Small intestine (tissue), 7 donors: ENCODE data around the gene PGS1. TPM values are rescaled to one million over a fixed set of nuclear protein-coding genes. Genes with fewer than 3 reads are reported as not detected.
A peak's percentile ranks its signal among the peaks of the same experiment; 100 is the strongest.

ENCODE experiments used
- DNase-seq, 2 donors: peaks; one replicate each; pipeline versions ENCODE4 v3.0.0 to v3.0.0-alpha.2; 2013
- FAIRE-seq: peaks from 2 replicates; lab custom pipeline; 2012; peaks lifted over from hg19 to GRCh38; lab: Jason Lieb, UNC
- H3K27ac ChIP-seq, 3 donors: one replicate each; pipeline ENCODE4 v1.5.1; 2013; ENCODE audit warnings: low read length in 2 of 3, mild to moderate bottlenecking in 2 of 3, control low read depth in 1 of 3, inconsistent platforms in 1 of 3, low read depth in 1 of 3, moderate library complexity in 1 of 3
- H3K27me3 ChIP-seq, 3 donors: one replicate each; pipeline ENCODE4 v1.6.1; 2013; ENCODE audit warnings: low read length in 3 of 3, inconsistent platforms in 1 of 3; ENCODE audit not compliant: control insufficient read depth in 3 of 3, insufficient read depth in 3 of 3
- H3K36me3 ChIP-seq, 3 donors: one replicate each; pipeline ENCODE4 v1.6.1; 2013; ENCODE audit warnings: low read length in 3 of 3, inconsistent platforms in 1 of 3, low read depth in 1 of 3, mild to moderate bottlenecking in 1 of 3, moderate library complexity in 1 of 3; ENCODE audit not compliant: control insufficient read depth in 3 of 3, insufficient read depth in 2 of 3
- H3K4me1 ChIP-seq, 3 donors: one replicate each; pipeline ENCODE4 v1.6.1; 2013; ENCODE audit warnings: low read length in 2 of 3, inconsistent platforms in 1 of 3, low read depth in 1 of 3, mild to moderate bottlenecking in 1 of 3, moderate library complexity in 1 of 3; ENCODE audit not compliant: control insufficient read depth in 3 of 3, insufficient read depth in 2 of 3
- H3K4me3 ChIP-seq, 3 donors: one replicate each; pipeline ENCODE4 v1.5.1; 2013; ENCODE audit warnings: low read length in 3 of 3, control low read depth in 1 of 3, inconsistent platforms in 1 of 3, low read depth in 1 of 3, mild to moderate bottlenecking in 1 of 3, moderate library complexity in 1 of 3
- H3K9me3 ChIP-seq, 2 donors: one replicate each; pipeline ENCODE4 v1.6.1; 2013; ENCODE audit warnings: low read depth in 1 of 2, low read length in 1 of 2; ENCODE audit not compliant: control insufficient read depth in 2 of 2, insufficient read depth in 1 of 2
- WGBS, 3 donors: extraction: QIAGEN DNeasy Blood & Tissue Kit; methylation state at CpG; one replicate each; pipeline ENCODE4 v1.1.7; 2013; 5-methylcytosine and 5-hydroxymethylcytosine counted together
- polyA plus RNA-seq, 4 donors: library from polyadenylated mRNA; stranded (reverse) in 3 of 4; unstranded in 1 of 4; fragments of 200-250 nt in 3 of 4; fragments of 120-200 nt in 1 of 4; gene quantifications; one replicate each; pipeline versions ENCODE4 v1.2.1 to v1.2.3, GENCODE V29; 2013
- donor health status: healthy with polysubstance abuse.
- donor health status: control.
- donor health status: control.
- donor health status: Bipolar disorder and iron deficiency.
- donor health status: healthy.

PGS1 gene
- polyA plus RNA-seq, 4 donors, result 14.9 to 34.9 (median 20.5) TPM

GRCh38 chr17:78343543-78344201, 34.8 kb upstream of the PGS1 start:
- Histone ChIP-seq H3K9me3 (no peaks in the 10 kb centered on the region), H3K27ac (peak overlapping the region in 2 of 3 donors; percentile 58 to 88), H3K4me1 (peaks cover 0 to 18% (median 2%) of the 10 kb centered on the region in 3 donors), H3K36me3 (no peaks in the 10 kb centered on the region), H3K27me3 (peaks cover 0 to 52% (median 0%) of the 10 kb centered on the region in 3 donors), H3K4me3 (no peak overlapping the region)
- WGBS, 3 donors, result 56 to 64% (median 64%) methylated on average over 19 of the region's 19 CpGs
- no peak for FAIRE-seq
- peak in 1 of 2 donors; percentile 43 for DNase-seq

GRCh38 chr17:78344666-78345065, 33.8 kb upstream of the PGS1 start:
- H3K4me1 ChIP-seq, result peaks cover 0 to 17% (median 2%) of the 10 kb centered on the region in 3 donors
- H3K27ac ChIP-seq, result no peak overlapping the region
- WGBS, 3 donors, result 73 to 82% (median 77%) methylated on average over 10 of the region's 10 CpGs
- no peaks in the 10 kb centered on the region for H3K9me3 ChIP-seq
- peaks cover 0 to 52% (median 0%) of the 10 kb centered on the region in 3 donors for H3K27me3 ChIP-seq
- DNase-seq (no peak), FAIRE-seq (no peak)
- H3K36me3 ChIP-seq, result no peaks in the 10 kb centered on the region
- no peak overlapping the region for H3K4me3 ChIP-seq

GRCh38 chr17:78345172-78345571, 33.3 kb upstream of the PGS1 start:
- 77 to 93% (median 89%) methylated on average over 8 of the region's 8 CpGs for WGBS, 3 donors
- H3K4me1 ChIP-seq, result peaks cover 2 to 17% (median 3%) of the 10 kb centered on the region in 3 donors
- no peak for DNase-seq

GRCh38 chr17:78345791-78346494, 32.5 kb upstream of the PGS1 start:
- no peaks in the 10 kb centered on the region for H3K9me3 ChIP-seq
- no peak for FAIRE-seq
- H3K4me1 ChIP-seq, result peaks cover 2 to 17% (median 3%) of the 10 kb centered on the region in 3 donors
- DNase-seq, result no peak
- H3K36me3 ChIP-seq, result no peaks in the 10 kb centered on the region
- H3K27me3 ChIP-seq, result peaks cover 0 to 53% (median 0%) of the 10 kb centered on the region in 3 donors
- H3K27ac ChIP-seq, result no peak overlapping the region
- no peak overlapping the region for H3K4me3 ChIP-seq
- WGBS, 3 donors, result 56 to 77% (median 70%) methylated on average over 10 of the region's 10 CpGs

More at GRCh38 chr17:78345172-78345571, 33.3 kb upstream of the PGS1 start:
- Histone ChIP-seq H3K27ac (peak overlapping the region in 1 of 3 donors; percentile 13), H3K27me3 (peaks cover 0 to 55% (median 0%) of the 10 kb centered on the region in 3 donors), H3K4me3 (no peak overlapping the region), H3K9me3 (no peaks in the 10 kb centered on the region), H3K36me3 (no peaks in the 10 kb centered on the region)
- no peak for FAIRE-seq

GRCh38 chr17:78346605-78347250, 31.7 kb upstream of the PGS1 start:
- Histone ChIP-seq H3K27me3 (peaks cover 0 to 56% (median 0%) of the 10 kb centered on the region in 3 donors), H3K36me3 (no peaks in the 10 kb centered on the region), H3K4me1 (peaks cover 2 to 24% (median 4%) of the 10 kb centered on the region in 3 donors), H3K9me3 (no peaks in the 10 kb centered on the region), H3K27ac (no peak overlapping the region), H3K4me3 (no peak overlapping the region)
- FAIRE-seq (no peak), DNase-seq (no peak)
- 88 to 94% (median 89%) methylated on average over 13 of the region's 13 CpGs for WGBS, 3 donors

GRCh38 chr17:78347453-78347852, 31.0 kb upstream of the PGS1 start:
- Histone ChIP-seq H3K4me3 (no peak overlapping the region), H3K9me3 (no peaks in the 10 kb centered on the region), H3K27ac (no peak overlapping the region), H3K36me3 (no peaks in the 10 kb centered on the region), H3K4me1 (peaks cover 0 to 27% (median 11%) of the 10 kb centered on the region in 3 donors), H3K27me3 (peaks cover 0 to 55% (median 0%) of the 10 kb centered on the region in 3 donors)
- 80 to 82% (median 81%) methylated on average over 2 to 3 of the region's 3 CpGs for WGBS, 3 donors
- no peak for FAIRE-seq
- no peak for DNase-seq

- H3K4me3 ChIP-seq, result no peak overlapping the region
- H3K27ac ChIP-seq, result no peak overlapping the region
- H3K27me3 ChIP-seq, result peaks cover 0 to 47% (median 0%) of the 10 kb centered on the region in 3 donors
- WGBS, 3 donors, result 80 to 84% (median 84%) methylated on average over 9 of the region's 9 CpGs
- DNase-seq (no peak), FAIRE-seq (no peak)
- H3K4me1 ChIP-seq, result peaks cover 0 to 23% (median 13%) of the 10 kb centered on the region in 3 donors
- no peaks in the 10 kb centered on the region for H3K9me3 ChIP-seq
- no peaks in the 10 kb centered on the region for H3K36me3 ChIP-seq
These were observed 30.2 kb upstream of the PGS1 start for GRCh38 chr17:78348055-78348770.
